Mucosa of rectum (tissue), 2 donors: ENCODE data around the gene TMEM14C.

Source experiments
- H3K27ac ChIP-seq, 2 donors: one replicate each; pipeline ENCODE4 v1.7.0; 2013; ENCODE audit warnings: inconsistent platforms in 2 of 2, low read depth in 2 of 2, low read length in 2 of 2
- H3K27me3 ChIP-seq, 2 donors: one replicate each; pipeline ENCODE4 v1.7.0; 2013; ENCODE audit warnings: low read length in 2 of 2; ENCODE audit not compliant: control insufficient read depth in 2 of 2, insufficient read depth in 2 of 2
- H3K36me3 ChIP-seq, 2 donors: one replicate each; pipeline ENCODE4 v1.7.0; 2013; ENCODE audit warnings: low read length in 2 of 2; ENCODE audit not compliant: control insufficient read depth in 2 of 2, insufficient read depth in 2 of 2
- H3K4me1 ChIP-seq, 2 donors: one replicate each; pipeline ENCODE4 v1.7.0; 2013; ENCODE audit warnings: low read length in 2 of 2, mild to moderate bottlenecking in 1 of 2; ENCODE audit not compliant: control insufficient read depth in 2 of 2, insufficient read depth in 2 of 2
- H3K4me3 ChIP-seq, 2 donors: one replicate each; pipeline ENCODE4 v1.7.0; 2013; ENCODE audit warnings: low read length in 2 of 2
- H3K9ac ChIP-seq, 2 donors: one replicate each; pipeline ENCODE4 v1.7.0; 2013; ENCODE audit warnings: low read length in 2 of 2, low read depth in 1 of 2, mild to moderate bottlenecking in 1 of 2
- H3K9me3 ChIP-seq, 2 donors: one replicate each; pipeline ENCODE4 v1.7.0; 2013; ENCODE audit warnings: low read length in 2 of 2; ENCODE audit not compliant: control insufficient read depth in 2 of 2
- donor health status: healthy.
- donor health status: Normal muscosa, but diverticular disease.

TMEM14C gene

DNA sequence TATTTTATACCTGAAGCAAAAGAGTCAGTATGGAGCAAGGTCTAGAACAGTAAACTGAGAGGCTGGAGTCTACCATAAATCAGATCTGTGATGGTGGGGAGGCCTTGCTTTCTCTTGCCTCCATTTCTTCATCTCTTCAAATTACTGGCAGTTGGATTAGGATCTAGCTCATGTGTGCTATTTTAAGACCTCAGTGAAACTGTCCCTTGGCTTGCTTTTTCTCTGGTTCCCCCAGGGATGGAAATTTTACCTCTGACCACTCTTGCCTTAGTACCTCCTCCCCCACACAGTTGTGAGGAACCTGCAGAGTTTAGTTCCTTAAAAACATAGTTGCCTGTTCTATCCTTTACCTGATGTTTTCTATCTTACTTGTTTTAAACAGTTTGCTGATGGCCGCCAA, 33.2 kb downstream of the TMEM14C start:
- H3K36me3 ChIP-seq = peaks cover 30 to 48% of the 10 kb centered on the region in 2 donors
- H3K27me3 ChIP-seq = no peaks in the 10 kb centered on the region
- H3K9me3 ChIP-seq = no peaks in the 10 kb centered on the region
- no peak overlapping the region for H3K27ac ChIP-seq
- no peak overlapping the region for H3K4me3 ChIP-seq
- H3K4me1 ChIP-seq = no peaks in the 10 kb centered on the region
- H3K9ac ChIP-seq = no peak overlapping the region

DNA sequence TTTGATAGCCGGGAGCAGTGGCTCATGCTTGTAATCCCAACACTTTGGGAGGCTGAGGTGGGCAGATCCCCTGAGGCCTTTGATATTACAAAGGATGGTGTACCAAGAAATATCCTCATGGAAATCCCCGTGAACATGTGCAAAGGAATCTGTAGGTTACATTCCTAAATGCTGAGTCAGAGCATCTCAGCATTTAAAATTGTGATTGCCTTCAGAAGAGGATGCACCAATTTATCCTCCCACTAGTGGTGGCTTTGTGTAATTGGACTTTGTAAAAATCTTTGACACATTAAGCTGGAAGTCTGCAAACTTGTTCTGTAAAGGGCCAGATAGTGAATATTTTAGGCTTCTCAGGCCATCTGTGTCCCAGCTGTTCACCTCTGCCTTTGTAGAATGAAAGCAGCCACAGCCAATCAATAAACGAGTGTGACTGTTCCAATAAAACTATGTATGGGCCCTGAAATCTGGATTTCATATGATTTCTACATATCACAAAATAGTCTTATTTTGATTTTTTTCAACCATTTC, 36.5 kb downstream of the TMEM14C start:
- H3K27me3 ChIP-seq = no peaks in the 10 kb centered on the region
- H3K27ac ChIP-seq = no peak overlapping the region
- H3K4me1 ChIP-seq = no peaks in the 10 kb centered on the region
- no peak overlapping the region for H3K9ac ChIP-seq
- H3K9me3 ChIP-seq = no peaks in the 10 kb centered on the region
- no peak overlapping the region for H3K4me3 ChIP-seq
- peaks cover 23 to 24% of the 10 kb centered on the region in 2 donors for H3K36me3 ChIP-seq

DNA sequence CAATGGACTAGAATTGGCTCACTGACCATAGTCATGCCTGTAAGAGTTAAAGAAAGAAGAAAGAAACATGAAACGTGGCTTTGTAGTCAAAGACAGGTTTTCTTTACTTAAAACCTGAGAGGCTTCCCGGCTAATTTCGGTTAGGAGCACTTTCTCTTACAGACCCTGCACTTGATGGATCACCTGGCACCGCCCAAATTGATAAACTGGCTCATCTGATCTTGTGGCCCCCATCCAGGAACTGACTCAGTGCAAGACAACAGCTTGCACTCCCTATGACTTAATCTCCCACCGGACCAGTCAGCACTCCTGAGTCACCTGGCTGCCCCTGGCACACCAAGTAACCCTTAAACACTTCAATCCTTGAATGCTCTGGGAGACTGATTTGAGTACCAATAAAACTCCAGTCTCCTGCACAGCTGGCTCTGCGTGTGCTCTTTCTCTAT, 37.0 kb downstream of the TMEM14C start:
- Histone ChIP-seq H3K36me3 (peaks cover 18 to 19% of the 10 kb centered on the region in 2 donors), H3K9ac (no peak overlapping the region), H3K27ac (no peak overlapping the region), H3K9me3 (no peaks in the 10 kb centered on the region), H3K27me3 (no peaks in the 10 kb centered on the region), H3K4me3 (no peak overlapping the region), H3K4me1 (no peaks in the 10 kb centered on the region)

DNA sequence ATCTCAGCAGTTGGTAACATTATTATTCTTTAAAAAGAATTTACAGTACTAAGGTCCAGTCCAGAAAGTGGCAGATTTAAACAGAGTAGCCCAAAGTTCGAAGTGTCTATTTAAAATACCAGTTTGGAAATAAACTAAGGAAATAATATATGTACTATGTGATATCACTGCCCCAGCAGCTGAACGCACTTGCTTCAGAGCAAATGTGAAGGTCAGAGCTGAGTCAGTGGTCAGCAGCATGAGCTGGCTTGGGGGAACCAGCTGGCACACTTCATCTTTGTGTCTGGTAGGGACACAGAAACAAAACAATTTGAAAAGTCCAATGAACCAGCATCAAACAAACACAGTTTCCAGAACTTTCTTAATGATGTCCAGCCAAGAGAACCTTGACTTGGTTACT, 40.1 kb downstream of the TMEM14C start:
- H3K4me1 ChIP-seq = no peaks in the 10 kb centered on the region
- H3K27ac ChIP-seq = no peak overlapping the region
- H3K9me3 ChIP-seq = no peaks in the 10 kb centered on the region
- no peaks in the 10 kb centered on the region for H3K27me3 ChIP-seq
- peaks cover 5 to 9% of the 10 kb centered on the region in 2 donors for H3K36me3 ChIP-seq
- H3K9ac ChIP-seq = no peak overlapping the region
- no peak overlapping the region for H3K4me3 ChIP-seq

DNA sequence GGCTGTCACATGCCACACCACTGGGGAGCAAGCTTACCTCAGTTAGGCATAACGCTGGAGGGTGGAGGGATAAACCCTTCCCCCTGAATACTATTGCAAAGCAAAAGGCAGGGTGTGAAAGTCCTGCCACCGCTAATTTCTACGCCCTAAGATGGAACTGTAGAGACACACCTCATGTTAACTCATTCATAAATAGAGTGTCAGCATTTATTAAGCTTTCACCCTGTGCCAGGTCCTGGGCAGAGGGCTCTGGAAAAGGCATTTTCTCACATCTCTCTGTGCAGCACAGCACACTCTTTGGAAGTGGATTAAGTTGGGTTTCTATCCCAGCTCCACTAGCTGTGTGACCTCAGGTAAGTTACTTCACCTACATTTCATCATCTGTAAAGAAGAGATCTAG, 46.5 kb downstream of the TMEM14C start:
- Histone ChIP-seq H3K9me3 (no peaks in the 10 kb centered on the region), H3K9ac (no peak overlapping the region), H3K36me3 (peaks cover 0 to 13% of the 10 kb centered on the region in 2 donors), H3K4me3 (no peak overlapping the region), H3K27me3 (no peaks in the 10 kb centered on the region), H3K27ac (no peak overlapping the region), H3K4me1 (no peaks in the 10 kb centered on the region)

DNA sequence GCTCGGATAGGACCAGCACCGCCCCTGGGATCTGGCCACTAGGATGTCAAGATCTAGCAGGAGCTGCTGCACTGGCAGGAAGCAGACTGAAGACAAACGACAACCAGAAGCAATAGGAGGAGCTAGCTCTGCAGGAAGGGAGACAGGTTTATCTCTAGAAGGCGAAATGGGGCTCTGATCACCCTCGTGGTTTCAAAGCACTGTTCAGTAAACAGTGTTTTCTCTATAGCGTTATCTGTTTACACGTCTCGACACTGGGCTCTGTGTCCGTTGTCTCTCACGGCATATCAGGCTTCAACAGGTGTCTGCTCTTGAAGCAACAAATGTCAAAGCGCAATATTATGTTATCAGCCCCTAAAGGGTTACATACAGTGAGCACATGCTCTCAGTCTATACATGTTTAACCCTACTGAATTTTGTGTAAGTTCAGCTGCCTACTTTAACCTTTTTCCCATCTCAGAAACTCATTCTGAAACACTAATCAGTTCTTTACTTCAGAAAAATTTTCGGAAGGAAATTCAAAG, 48.6 kb downstream of the TMEM14C start:
- H3K9me3 ChIP-seq = no peaks in the 10 kb centered on the region
- H3K4me1 ChIP-seq = no peaks in the 10 kb centered on the region
- H3K36me3 ChIP-seq = peaks cover 0 to 13% of the 10 kb centered on the region in 2 donors

DNA sequence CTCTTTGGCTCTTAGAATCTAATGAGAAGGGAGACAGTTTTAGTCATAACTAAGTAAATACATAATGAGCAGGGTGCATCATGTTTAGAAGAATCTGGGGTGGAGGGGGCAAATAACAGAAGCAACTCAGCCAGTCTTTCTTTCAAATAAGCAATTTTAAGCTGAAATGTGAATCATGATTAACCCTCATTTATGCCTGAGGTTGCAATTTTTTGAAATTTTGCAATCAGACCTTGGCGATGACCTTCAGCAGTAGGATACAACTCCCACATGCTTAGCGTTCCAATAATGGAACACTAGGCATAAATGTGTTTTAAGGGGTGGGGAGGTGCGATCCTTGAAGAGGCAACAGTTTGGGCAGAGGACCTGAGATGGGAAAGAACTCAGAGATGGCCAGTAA, 55.4 kb downstream of the TMEM14C start:
- Histone ChIP-seq H3K27me3 (no peaks in the 10 kb centered on the region), H3K9me3 (no peaks in the 10 kb centered on the region), H3K36me3 (no peaks in the 10 kb centered on the region), H3K27ac (no peak overlapping the region), H3K4me3 (no peak overlapping the region), H3K4me1 (no peaks in the 10 kb centered on the region), H3K9ac (no peak overlapping the region)

More for the DNA sequence above, 48.6 kb downstream of the TMEM14C start:
- H3K27ac ChIP-seq = no peak overlapping the region
- no peak overlapping the region for H3K4me3 ChIP-seq
- H3K9ac ChIP-seq = no peak overlapping the region
- no peaks in the 10 kb centered on the region for H3K27me3 ChIP-seq

DNA sequence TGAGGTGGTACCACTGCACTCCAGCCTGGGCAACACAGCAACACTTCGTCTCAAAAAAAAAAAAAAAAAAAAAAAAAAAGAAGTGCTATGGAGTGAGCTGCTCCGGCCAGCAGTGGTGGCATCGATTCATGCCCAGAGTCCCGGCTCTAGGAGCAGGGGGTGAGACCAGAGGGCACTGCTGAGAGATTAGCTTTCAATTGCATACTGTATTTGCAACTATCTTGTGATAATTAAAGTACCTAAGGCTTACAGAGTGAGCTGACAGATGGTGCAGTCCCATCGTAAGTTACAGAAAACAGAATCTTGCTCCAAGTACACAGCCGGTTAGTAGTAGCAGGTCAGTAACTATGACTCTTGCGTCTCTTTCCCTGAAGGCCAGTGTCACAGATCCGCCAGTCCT, 56.2 kb downstream of the TMEM14C start:
- Histone ChIP-seq H3K27me3 (no peaks in the 10 kb centered on the region), H3K9me3 (no peaks in the 10 kb centered on the region), H3K36me3 (peaks cover 0 to 3% of the 10 kb centered on the region in 2 donors), H3K27ac (no peak overlapping the region), H3K4me1 (no peaks in the 10 kb centered on the region), H3K4me3 (no peak overlapping the region), H3K9ac (no peak overlapping the region)
